Endothelial cell of umbilical vein (primary cell): Measurements from ENCODE around the gene OSBPL9. TPM values are rescaled to one million over a fixed set of nuclear protein-coding genes. Genes with fewer than 3 reads are reported as not detected.

Experiments used
- BruUV-seq: library from RNA; stranded (reverse); fragments of 400-500 nt; replicated peaks from 2 replicates; lab custom pipeline; 2021; lab: Mats Ljungman, UMichigan
- CTCF ChIA-PET: fragments of 300-600, 350-600 bp; sonication (Branson Sonifier 250); formaldehyde crosslinking; loops from one replicate; lab custom pipeline; 2021; ENCODE audit warnings: antibody characterized with exemption, inconsistent platforms; lab: Charles Lee
- POLR2A ChIA-PET: fragments of 300-600, 350-600 bp; sonication (Branson Sonifier 250); formaldehyde crosslinking; loops from one replicate; lab custom pipeline; 2021; ENCODE audit warnings: antibody characterized with exemption, inconsistent platforms; lab: Charles Lee
- DNase-seq: peaks from one replicate; pipeline ENCODE4 v3.0.0-alpha.2; 2011; ENCODE audit warnings: low read depth, low spot score
- FAIRE-seq: peaks from 2 replicates; lab custom pipeline; 2011; peaks lifted over from hg19 to GRCh38; lab: Jason Lieb, UNC
- H2AFZ ChIP-seq: 2 replicates; pipeline ENCODE4 v1.6.0; 2012; ENCODE audit warnings: low read depth, low read length, control low read depth, inconsistent platforms
- H3K27ac ChIP-seq: 2 replicates; pipeline ENCODE4 v1.5.1; 2011; ENCODE audit warnings: low read depth, mild to moderate bottlenecking, control low read depth, low read length, moderate library complexity; ENCODE audit not compliant: insufficient read depth
- H3K27me3 ChIP-seq, 2 experiments: 2 replicates each; pipeline versions ENCODE4 v1.6.0 to v1.6.1; 2011; ENCODE audit warnings: low read length in 2 of 2, mixed read lengths in 1 of 2; ENCODE audit not compliant: control insufficient read depth in 2 of 2, insufficient read depth in 2 of 2
- H3K36me3 ChIP-seq, 2 experiments: 2 replicates in 1 of 2; 3 replicates in 1 of 2; pipeline ENCODE4 v1.5.1; 2011; ENCODE audit warnings: low read length in 2 of 2, mild to moderate bottlenecking in 1 of 2, moderate library complexity in 1 of 2; ENCODE audit not compliant: control insufficient read depth in 2 of 2, insufficient read depth in 2 of 2; ENCODE audit errors: extremely low read depth in 1 of 2
- H3K4me1 ChIP-seq: 3 replicates; pipeline ENCODE4 v1.5.1; 2011; ENCODE audit warnings: mild to moderate bottlenecking, low read length; ENCODE audit not compliant: control insufficient read depth, insufficient read depth; ENCODE audit errors: extremely low read depth
- H3K4me2 ChIP-seq: 2 replicates; pipeline ENCODE4 v1.6.1; 2011; ENCODE audit warnings: low read length, control low read depth, mixed read lengths; ENCODE audit not compliant: insufficient read depth
- H3K4me3 ChIP-seq, 3 experiments: fragments of 200-600 bp in 1 of 3; sonication (generic), shearing (Covaris generic) in 1 of 3; replicated peaks in 1 of 3; 2 replicates each; pipeline ENCODE4 v1.5.1; 2011 to 2016; ENCODE audit warnings: control low read depth in 3 of 3, low read length in 3 of 3, mild to moderate bottlenecking in 2 of 3, inconsistent platforms in 1 of 3, low read depth in 1 of 3, moderate library complexity in 1 of 3; ENCODE audit not compliant: insufficient read depth in 1 of 3
- H3K79me2 ChIP-seq: 2 replicates; pipeline ENCODE4 v1.6.0; 2012; ENCODE audit warnings: low read length, inconsistent platforms; ENCODE audit not compliant: control insufficient read depth, insufficient read depth
- H3K9ac ChIP-seq: replicated peaks from 2 replicates; pipeline ENCODE3; 2011; ENCODE audit warnings: low read length, control low read depth; ENCODE audit not compliant: insufficient read depth; ENCODE audit errors: extremely low read depth
- H3K9me1 ChIP-seq: replicated peaks from 3 replicates; pipeline ENCODE4 v1.6.0; 2011; ENCODE audit warnings: mild to moderate bottlenecking, low read length; ENCODE audit not compliant: control insufficient read depth, insufficient read depth; ENCODE audit errors: extremely low read depth
- H3K9me3 ChIP-seq: replicated peaks from 2 replicates; pipeline ENCODE4 v1.5.1; 2012; ENCODE audit warnings: low read length, inconsistent platforms; ENCODE audit not compliant: control insufficient read depth, insufficient read depth
- H4K20me1 ChIP-seq: replicated peaks from 2 replicates; pipeline ENCODE3; 2011; ENCODE audit warnings: mild to moderate bottlenecking, low read length; ENCODE audit not compliant: control insufficient read depth, insufficient read depth; ENCODE audit errors: extremely low read depth
- EZH2 ChIP-seq: IDR thresholded peaks from 2 replicates; pipeline ENCODE4 v1.6.1; 2012; ENCODE audit warnings: borderline replicate concordance, low read depth, mild to moderate bottlenecking, moderate library complexity, low read length, inconsistent platforms; ENCODE audit not compliant: severe bottlenecking
- FOS ChIP-seq: IDR thresholded peaks from 2 replicates; pipeline ENCODE4 v1.6.1; 2011; ENCODE audit warnings: mild to moderate bottlenecking, low read length, moderate library complexity, borderline replicate concordance; ENCODE audit not compliant: insufficient read depth
- GATA2 ChIP-seq: IDR thresholded peaks from 2 replicates; pipeline ENCODE4 v1.7.0; 2011; ENCODE audit warnings: low read depth, mild to moderate bottlenecking, moderate library complexity, mixed read lengths, low read length; ENCODE audit not compliant: insufficient read length, insufficient read depth
- JUN ChIP-seq: IDR thresholded peaks from 2 replicates; pipeline ENCODE4 v1.6.1; 2011; ENCODE audit warnings: borderline replicate concordance, low read depth; ENCODE audit not compliant: insufficient read length, insufficient read depth
- MYC ChIP-seq: IDR thresholded peaks from one replicate; pipeline ENCODE4 v1.6.1; 2011; ENCODE audit warnings: mild to moderate bottlenecking, low read depth, low read length
- POLR2A ChIP-seq: IDR thresholded peaks from 2 replicates; pipeline ENCODE4 v1.6.1; 2012; ENCODE audit warnings: low read depth, mild to moderate bottlenecking, control low read depth, low read length
- POLR2AphosphoS5 ChIP-seq: IDR thresholded peaks from 2 replicates; pipeline ENCODE4 v1.6.1; 2012; ENCODE audit warnings: low read depth, mild to moderate bottlenecking, control low read depth, low read length, moderate library complexity; ENCODE audit not compliant: insufficient read depth
- dilution Hi-C: fragments of 300-500 bp; cut with MboI; formaldehyde crosslinking; loops from one replicate; pipeline ENCODE4 v1.15.0; 2019; ENCODE audit warnings: low sequenced_read_pairs; ENCODE audit not compliant: extremely low pct_ligation_motif_present
- intact Hi-C: fragments of 100-400 bp; cut with micrococcal nuclease; formaldehyde crosslinking; loops from one replicate; pipeline ENCODE4 v1.10.0; 2022
- polyA plus RNA-seq, 4 experiments: library from polyadenylated mRNA; depleted of rRNA in 3 of 4; stranded (reverse) in 3 of 4; unstranded in 1 of 4; fragments of >200 nt; gene quantifications; 2 replicates each; pipeline versions ENCODE4 v1.2.1 to v1.2.3, GENCODE V29; 2011 to 2012; ENCODE audit warnings: missing spikeins in 1 of 4
- total RNA-seq: library from RNA; stranded (reverse); gene quantifications from 2 replicates; pipeline ENCODE4 v1.2.3, GENCODE V29; 2021
- TF ChIP-seq, protein P1 (sequence below): IDR thresholded peaks from 2 replicates; pipeline ENCODE4 v1.6.1; 2011; ENCODE audit not compliant: insufficient read depth, insufficient read length

Gene OSBPL9
- total and polyA plus RNA-seq, 2 donors (not counting 3 experiments of a cell fraction or from before 2014, with no cell fraction given) = 46.2 to 80.3 TPM

- FAIRE-seq = no peak
- peaks cover 4% of the 10 kb centered on the region for H3K4me1 ChIP-seq
- H3K36me3 ChIP-seq = no peaks in the 10 kb centered on the region
- no peak overlapping the region for H2AFZ ChIP-seq
- no peak for DNase-seq
- H3K27ac ChIP-seq = no peak overlapping the region
- dilution Hi-C loops = no loop called here
- ChIA-PET CTCF (interaction anchor here (0.7 to 1.8 kb wide), 4 partner anchors 12 to 96 kb away, joined by 3 to 4 read pairs (median 4); no protein-coding TSS in a partner anchor), POLR2A (no interaction called here)
- no peak overlapping the region for H3K9ac ChIP-seq
- H3K79me2 ChIP-seq = no peaks in the 10 kb centered on the region
- H3K9me3 ChIP-seq = no peaks in the 10 kb centered on the region
- no TSS peak for BruUV-seq
- H3K4me2 ChIP-seq = no peak overlapping the region
- H4K20me1 ChIP-seq = no peaks in the 10 kb centered on the region
- H3K9me1 ChIP-seq = no peaks in the 10 kb centered on the region
- H3K27me3 ChIP-seq = no peaks in the 10 kb centered on the region
- TF ChIP-seq, protein P1, sequence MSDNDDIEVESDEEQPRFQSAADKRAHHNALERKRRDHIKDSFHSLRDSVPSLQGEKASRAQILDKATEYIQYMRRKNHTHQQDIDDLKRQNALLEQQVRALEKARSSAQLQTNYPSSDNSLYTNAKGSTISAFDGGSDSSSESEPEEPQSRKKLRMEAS = no peak
- TF ChIP-seq EZH2 = no peak
- TF ChIP-seq FOS = no peak
- TF ChIP-seq MYC = no peak
- no peak for TF ChIP-seq POLR2AphosphoS5
- intact Hi-C loops = no loop called here
- no peak overlapping the region for H3K4me3 ChIP-seq
These were observed 37.1 kb downstream of the OSBPL9 start for GRCh38 chr1:51654000-51654399.

DNA sequence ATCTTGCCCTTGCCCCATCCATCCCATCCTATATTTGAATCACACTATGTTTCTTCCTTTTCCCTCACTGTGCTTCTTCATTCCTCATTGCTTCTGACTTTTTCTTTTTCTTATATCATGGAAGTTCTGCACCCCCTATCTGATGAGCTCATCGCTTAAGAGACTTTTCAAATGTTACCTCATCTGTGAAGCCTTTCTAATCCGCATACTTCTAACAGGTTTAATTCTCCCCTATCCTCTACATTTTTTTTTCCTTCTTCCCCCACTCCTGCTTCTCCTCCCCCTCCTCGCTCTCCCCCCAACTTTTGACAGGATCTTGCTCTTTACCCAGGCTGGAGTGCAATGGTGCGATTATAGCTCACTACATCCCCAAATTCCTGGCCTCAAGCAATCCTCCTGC lies 39.5 kb downstream of the OSBPL9 start:
- FAIRE-seq = no peak
- no peaks in the 10 kb centered on the region for H3K36me3 ChIP-seq
- no peaks in the 10 kb centered on the region for H4K20me1 ChIP-seq
- intact Hi-C loops = no loop called here
- no peak overlapping the region for H3K4me3 ChIP-seq
- no peaks in the 10 kb centered on the region for H3K27me3 ChIP-seq
- POLR2A ChIA-PET = no interaction called here
- CTCF ChIA-PET = interaction anchor here (1.0 to 1.1 kb wide), 3 partner anchors 14 to 118 kb away, joined by 3 to 4 read pairs (median 3); no protein-coding TSS in a partner anchor
- no peaks in the 10 kb centered on the region for H3K9me1 ChIP-seq
- H3K4me1 ChIP-seq = peaks cover 22% of the 10 kb centered on the region
- dilution Hi-C loops = no loop called here
- H3K9me3 ChIP-seq = no peaks in the 10 kb centered on the region
- no peak for TF ChIP-seq POLR2AphosphoS5
- no peak for TF ChIP-seq GATA2
- TF ChIP-seq, protein P1 = no peak
- no peak for TF ChIP-seq JUN
- TF ChIP-seq EZH2 = no peak
- no peak for TF ChIP-seq POLR2A
- TF ChIP-seq FOS = no peak
- BruUV-seq = no TSS peak
- no peak overlapping the region for H3K27ac ChIP-seq
- H3K4me2 ChIP-seq = no peak overlapping the region
- no peak overlapping the region for H3K9ac ChIP-seq
- no peak overlapping the region for H2AFZ ChIP-seq
- DNase-seq = no peak
- H3K79me2 ChIP-seq = no peaks in the 10 kb centered on the region
